Ascending aorta (tissue), 2 donors: ENCODE measurements around the gene SART3. TPM values are rescaled to one million over a fixed set of nuclear protein-coding genes. Genes with fewer than 3 reads are reported as not detected.

Source experiments
- DNase-seq, 2 donors: peaks; one replicate each; pipeline ENCODE4 v3.0.0-alpha.2; 2019; ENCODE audit warnings: low spot score in 2 of 2
- H3K27ac ChIP-seq, 2 donors: fragments of 200-600 bp; sonication (generic); one replicate each; pipeline ENCODE4 v1.5.1; 2016 to 2017; ENCODE audit warnings: mild to moderate bottlenecking in 1 of 2
- H3K27me3 ChIP-seq: fragments of 200-600 bp; sonication (generic); one replicate; pipeline ENCODE4 v1.5.1; 2017
- H3K36me3 ChIP-seq, 2 donors: fragments of 200-600 bp; sonication (generic); one replicate each; pipeline ENCODE4 v1.5.1; 2016
- H3K4me1 ChIP-seq, 2 donors: fragments of 200-600 bp; sonication (generic); one replicate each; pipeline ENCODE4 v1.5.1; 2016 to 2017; ENCODE audit warnings: mild to moderate bottlenecking in 1 of 2
- H3K4me3 ChIP-seq, 2 donors: fragments of 200-600 bp; sonication (generic); one replicate each; pipeline ENCODE4 v1.5.1; 2016 to 2017; ENCODE audit warnings: mild to moderate bottlenecking in 1 of 2
- H3K9me3 ChIP-seq, 2 donors: fragments of 200-600 bp; sonication (generic); one replicate each; pipeline ENCODE4 v1.5.1; 2016
- intact Hi-C: fragments of 100-400 bp; cut with DNase I; formaldehyde crosslinking; loops from one replicate; pipeline ENCODE4 v1.15.1; 2023
- total RNA-seq: library from RNA; depleted of rRNA; stranded (reverse); fragments of >200 nt; gene quantifications from one replicate; pipeline ENCODE4 v1.1.0, GENCODE V29; 2016
- TF ChIP-seq, protein P1 (sequence below), 3 experiments: fragments of 200-600 bp in 2 of 3; fragments of 450-650 bp in 1 of 3; sonication (generic) in 2 of 3; IDR thresholded peaks; one replicate each; pipeline ENCODE4 v1.5.1; 2016 to 2019; ENCODE audit warnings: antibody characterized with exemption in 3 of 3, mild to moderate bottlenecking in 1 of 3, moderate library complexity in 1 of 3

The SART3 gene
- total RNA-seq, 1 donor from 2014 or later: 22.9 TPM

DNA sequence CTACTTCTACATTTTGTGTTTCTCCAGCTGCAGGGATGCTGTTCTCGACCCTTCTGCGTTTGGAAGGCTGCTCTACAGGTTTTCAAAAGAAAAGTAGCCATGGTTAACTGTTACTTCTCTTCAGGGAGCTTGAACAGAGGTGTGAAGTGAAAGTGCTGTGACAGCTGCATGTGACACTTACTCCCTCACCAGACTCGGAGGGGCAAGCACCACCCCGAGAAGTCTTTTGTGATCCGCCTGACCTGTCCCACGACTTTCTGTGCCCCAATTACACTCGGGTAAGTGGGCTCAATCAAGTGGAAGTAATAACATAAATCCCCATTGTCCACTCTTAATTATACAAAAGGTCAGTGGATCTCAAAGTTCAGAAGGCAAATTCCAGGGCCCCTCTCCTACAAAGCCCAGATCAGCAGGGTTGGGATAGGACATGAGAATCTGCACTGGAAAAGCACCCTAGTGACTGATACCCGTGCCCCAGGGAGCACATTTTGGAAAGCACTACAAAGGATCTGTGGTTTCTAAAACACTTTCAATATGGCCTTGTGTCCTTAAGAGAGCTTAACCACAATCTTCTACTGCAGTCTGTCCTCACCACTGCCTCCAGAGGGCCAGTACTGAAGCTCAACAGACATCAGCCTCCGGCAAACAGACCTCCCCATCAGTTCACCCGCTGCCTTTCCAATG, 34.3 kb downstream of the SART3 start:
- no peak overlapping the region for H3K27ac ChIP-seq
- intact Hi-C loops: no loop called here

DNA sequence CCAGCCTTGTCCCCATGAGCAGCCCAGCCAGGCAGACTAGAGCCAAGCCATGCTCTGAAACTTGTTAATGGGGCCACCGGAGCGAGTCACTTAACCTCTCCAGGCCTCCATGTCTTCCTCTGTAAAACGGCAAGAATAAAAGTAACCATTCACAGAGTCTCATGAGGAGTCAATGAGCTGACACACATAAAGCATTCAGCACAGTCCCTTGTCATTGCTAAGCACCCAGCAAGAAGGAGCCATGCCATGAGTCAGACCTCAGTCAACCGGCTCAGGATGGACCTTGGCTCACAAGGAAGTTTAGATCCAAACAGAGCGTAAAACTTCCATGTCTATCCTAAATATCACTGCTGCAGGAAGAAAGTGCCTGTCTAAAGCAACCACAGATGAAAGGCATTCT, 35.3 kb downstream of the SART3 start:
- no peak overlapping the region for H3K4me3 ChIP-seq
- H3K36me3 ChIP-seq: peaks cover 85 to 100% of the 10 kb centered on the region in 2 donors
- DNase-seq: no peak
- H3K9me3 ChIP-seq: no peaks in the 10 kb centered on the region
- no peaks in the 10 kb centered on the region for H3K4me1 ChIP-seq
- intact Hi-C loops: no loop called here
- no peak overlapping the region for H3K27ac ChIP-seq
- TF ChIP-seq, protein P1, sequence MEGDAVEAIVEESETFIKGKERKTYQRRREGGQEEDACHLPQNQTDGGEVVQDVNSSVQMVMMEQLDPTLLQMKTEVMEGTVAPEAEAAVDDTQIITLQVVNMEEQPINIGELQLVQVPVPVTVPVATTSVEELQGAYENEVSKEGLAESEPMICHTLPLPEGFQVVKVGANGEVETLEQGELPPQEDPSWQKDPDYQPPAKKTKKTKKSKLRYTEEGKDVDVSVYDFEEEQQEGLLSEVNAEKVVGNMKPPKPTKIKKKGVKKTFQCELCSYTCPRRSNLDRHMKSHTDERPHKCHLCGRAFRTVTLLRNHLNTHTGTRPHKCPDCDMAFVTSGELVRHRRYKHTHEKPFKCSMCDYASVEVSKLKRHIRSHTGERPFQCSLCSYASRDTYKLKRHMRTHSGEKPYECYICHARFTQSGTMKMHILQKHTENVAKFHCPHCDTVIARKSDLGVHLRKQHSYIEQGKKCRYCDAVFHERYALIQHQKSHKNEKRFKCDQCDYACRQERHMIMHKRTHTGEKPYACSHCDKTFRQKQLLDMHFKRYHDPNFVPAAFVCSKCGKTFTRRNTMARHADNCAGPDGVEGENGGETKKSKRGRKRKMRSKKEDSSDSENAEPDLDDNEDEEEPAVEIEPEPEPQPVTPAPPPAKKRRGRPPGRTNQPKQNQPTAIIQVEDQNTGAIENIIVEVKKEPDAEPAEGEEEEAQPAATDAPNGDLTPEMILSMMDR (IDR thresholded peaks at IDR 0.05): no peak
- H3K27me3 ChIP-seq: no peaks in the 10 kb centered on the region

More for the DNA sequence above, 34.3 kb downstream of the SART3 start:
- DNase-seq: no peak
- TF ChIP-seq, protein P1 (IDR thresholded peaks at IDR 0.05): no peak
- no peak overlapping the region for H3K4me3 ChIP-seq
- H3K36me3 ChIP-seq: peaks cover 90 to 100% of the 10 kb centered on the region in 2 donors
- no peaks in the 10 kb centered on the region for H3K4me1 ChIP-seq
- no peaks in the 10 kb centered on the region for H3K27me3 ChIP-seq
- H3K9me3 ChIP-seq: no peaks in the 10 kb centered on the region

DNA sequence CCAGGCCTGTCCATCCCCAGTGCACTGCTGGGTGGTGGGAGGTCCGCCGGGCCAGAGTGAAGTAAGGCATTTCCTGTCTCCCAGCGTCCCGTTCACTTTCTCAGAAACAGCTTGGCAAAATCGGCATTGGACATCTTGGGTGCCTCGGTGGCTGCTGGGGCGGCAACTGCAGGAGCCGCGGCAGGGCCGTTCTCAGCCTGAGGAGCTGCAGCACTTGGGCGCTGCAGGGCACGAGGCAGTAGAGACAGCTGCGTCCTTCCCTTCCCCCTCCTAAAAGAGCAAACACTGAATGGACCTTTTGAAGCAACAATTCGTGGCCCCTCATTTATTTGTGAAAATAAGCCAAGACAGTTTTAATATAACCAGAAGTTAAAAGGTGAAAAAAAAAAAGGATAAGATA, 37.6 kb downstream of the SART3 start:
- TF ChIP-seq, protein P1 (IDR thresholded peaks at IDR 0.05): no peak
- intact Hi-C loops: no loop called here
- H3K36me3 ChIP-seq: peaks cover 81 to 98% of the 10 kb centered on the region in 2 donors
- no peaks in the 10 kb centered on the region for H3K9me3 ChIP-seq
- H3K4me3 ChIP-seq: no peak overlapping the region
- H3K4me1 ChIP-seq: no peaks in the 10 kb centered on the region
- no peaks in the 10 kb centered on the region for H3K27me3 ChIP-seq
- H3K27ac ChIP-seq: no peak overlapping the region
- DNase-seq: no peak

DNA sequence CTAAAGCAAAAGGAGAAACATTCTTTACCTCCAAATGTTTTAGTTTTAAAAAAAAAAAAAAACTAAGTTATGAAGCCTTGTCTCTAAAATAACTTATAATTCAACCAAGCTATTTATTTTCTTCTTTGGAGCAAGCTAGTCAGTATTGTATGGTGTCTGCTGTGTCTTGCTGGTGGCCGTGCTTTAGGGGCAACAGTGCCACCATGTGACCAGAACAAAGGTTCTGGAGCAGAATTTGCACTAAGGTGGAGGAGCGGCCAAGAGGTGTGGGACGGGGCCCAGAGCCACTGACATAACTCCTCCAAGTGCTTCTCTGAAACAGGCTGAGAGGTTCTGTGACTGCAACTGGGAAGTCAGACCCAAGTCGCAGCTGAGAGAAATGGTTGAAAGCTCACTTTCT, 41.4 kb downstream of the SART3 start:
- peak in 1 of 2 donors; percentile 50 for DNase-seq
- no peaks in the 10 kb centered on the region for H3K27me3 ChIP-seq
- intact Hi-C loops: loop anchor here (5.0 to 10.0 kb wide), 5 partner anchors 175 to 1055 kb away; partner anchors contain the start of genes MMAB, MVK, PWP1 and SSH1

DNA sequence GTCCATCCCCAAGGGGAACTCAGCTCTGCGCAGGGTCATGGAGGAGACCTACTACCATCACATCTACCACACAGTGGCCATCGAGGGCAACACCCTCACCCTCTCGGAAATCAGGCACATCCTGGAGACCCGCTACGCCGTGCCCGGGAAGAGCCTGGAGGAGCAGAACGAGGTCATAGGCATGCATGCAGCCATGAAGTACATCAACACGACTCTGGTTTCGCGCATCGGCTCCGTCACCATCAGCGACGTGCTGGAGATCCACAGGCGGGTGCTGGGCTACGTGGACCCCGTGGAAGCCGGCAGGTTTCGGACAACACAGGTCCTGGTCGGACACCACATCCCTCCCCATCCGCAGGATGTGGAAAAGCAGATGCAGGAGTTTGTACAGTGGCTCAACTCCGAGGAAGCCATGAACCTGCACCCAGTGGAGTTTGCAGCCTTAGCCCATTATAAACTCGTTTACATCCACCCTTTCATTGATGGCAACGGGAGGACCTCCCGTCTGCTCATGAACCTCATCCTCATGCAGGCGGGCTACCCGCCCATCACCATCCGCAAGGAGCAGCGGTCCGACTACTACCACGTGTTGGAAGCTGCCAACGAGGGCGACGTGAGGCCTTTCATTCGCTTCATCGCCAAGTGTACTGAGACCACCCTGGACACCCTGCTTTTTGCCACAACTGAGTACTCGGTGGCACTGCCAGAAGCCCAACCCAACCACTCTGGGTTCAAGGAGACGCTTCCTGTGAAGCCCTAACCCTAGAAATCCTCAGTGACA, 42.1 kb downstream of the SART3 start:
- H3K36me3 ChIP-seq: peaks cover 44 to 59% of the 10 kb centered on the region in 2 donors
- peaks cover 6 to 10% of the 10 kb centered on the region in 2 donors for H3K4me1 ChIP-seq
- intact Hi-C loops: loop anchor here (5.0 to 10.0 kb wide), 5 partner anchors 174 to 1056 kb away; partner anchors contain the start of genes MMAB, MVK, PWP1 and SSH1
- TF ChIP-seq, protein P1 (IDR thresholded peaks at IDR 0.05): no peak
- H3K27me3 ChIP-seq: no peaks in the 10 kb centered on the region
- no peak overlapping the region for H3K27ac ChIP-seq
- no peaks in the 10 kb centered on the region for H3K9me3 ChIP-seq
- H3K4me3 ChIP-seq: no peak overlapping the region
- peak in 1 of 2 donors; percentile 58 for DNase-seq

More for the DNA sequence above, 41.4 kb downstream of the SART3 start:
- no peaks in the 10 kb centered on the region for H3K9me3 ChIP-seq
- peak overlapping the region in 1 of 2 donors; percentile 25 for H3K27ac ChIP-seq
- TF ChIP-seq, protein P1 (IDR thresholded peaks at IDR 0.05): peak in 1 of 3 experiments; percentile 21
- H3K4me3 ChIP-seq: no peak overlapping the region
- H3K4me1 ChIP-seq: peaks cover 6 to 9% of the 10 kb centered on the region in 2 donors
- peaks cover 50 to 66% of the 10 kb centered on the region in 2 donors for H3K36me3 ChIP-seq
